ENCODE measurements around the gene LRSAM1.

Gene LRSAM1

DNA sequence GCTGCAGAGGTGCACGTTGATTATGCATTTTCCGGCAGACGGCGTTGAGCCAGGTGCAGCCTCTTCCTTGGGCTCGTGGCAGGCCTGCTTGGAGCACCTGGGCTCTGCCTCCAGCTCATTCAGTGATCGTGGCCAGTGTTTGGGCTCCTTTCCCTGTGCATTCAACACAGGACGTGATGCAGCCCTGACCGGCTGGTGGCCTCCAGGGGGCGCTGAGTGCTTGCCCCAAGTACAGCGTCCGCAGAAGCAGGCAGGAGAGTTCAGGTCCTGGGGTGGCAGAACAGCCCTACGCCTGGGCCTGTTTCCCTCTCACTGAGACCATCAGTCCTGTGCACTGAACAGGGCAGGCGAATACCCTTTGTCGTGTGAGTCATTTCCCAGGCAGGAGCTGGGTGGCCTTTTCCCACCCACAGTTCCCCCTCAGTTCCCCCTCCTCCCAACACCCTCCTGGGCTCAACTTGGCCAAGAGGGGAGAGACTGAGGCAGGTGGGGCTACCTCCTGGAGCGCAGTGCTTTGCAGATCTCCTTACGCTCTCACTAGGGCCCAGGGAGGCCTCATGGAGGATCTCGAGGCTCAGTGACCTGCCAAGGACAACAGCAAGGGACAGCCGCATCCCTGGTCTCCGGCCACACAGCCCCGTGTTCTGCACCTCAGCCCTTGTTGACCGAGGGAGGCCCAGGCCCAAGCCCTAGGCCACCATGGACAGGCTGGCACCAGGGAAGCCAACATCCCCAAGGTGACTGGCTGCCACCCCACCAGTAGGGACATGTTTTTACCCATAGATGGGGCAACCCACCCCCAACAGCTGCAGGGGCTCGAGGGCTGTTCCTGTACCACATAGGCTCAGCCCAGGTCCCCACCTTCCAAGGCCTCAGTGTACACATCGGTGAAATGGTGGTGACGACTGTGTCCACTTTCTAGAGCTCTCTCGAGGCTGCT lies 52.9 kb downstream of the LRSAM1 start:
- H3K9me3 ChIP-seq, result no peaks in the 10 kb centered on the region
- TF ChIP-seq, protein P1, sequence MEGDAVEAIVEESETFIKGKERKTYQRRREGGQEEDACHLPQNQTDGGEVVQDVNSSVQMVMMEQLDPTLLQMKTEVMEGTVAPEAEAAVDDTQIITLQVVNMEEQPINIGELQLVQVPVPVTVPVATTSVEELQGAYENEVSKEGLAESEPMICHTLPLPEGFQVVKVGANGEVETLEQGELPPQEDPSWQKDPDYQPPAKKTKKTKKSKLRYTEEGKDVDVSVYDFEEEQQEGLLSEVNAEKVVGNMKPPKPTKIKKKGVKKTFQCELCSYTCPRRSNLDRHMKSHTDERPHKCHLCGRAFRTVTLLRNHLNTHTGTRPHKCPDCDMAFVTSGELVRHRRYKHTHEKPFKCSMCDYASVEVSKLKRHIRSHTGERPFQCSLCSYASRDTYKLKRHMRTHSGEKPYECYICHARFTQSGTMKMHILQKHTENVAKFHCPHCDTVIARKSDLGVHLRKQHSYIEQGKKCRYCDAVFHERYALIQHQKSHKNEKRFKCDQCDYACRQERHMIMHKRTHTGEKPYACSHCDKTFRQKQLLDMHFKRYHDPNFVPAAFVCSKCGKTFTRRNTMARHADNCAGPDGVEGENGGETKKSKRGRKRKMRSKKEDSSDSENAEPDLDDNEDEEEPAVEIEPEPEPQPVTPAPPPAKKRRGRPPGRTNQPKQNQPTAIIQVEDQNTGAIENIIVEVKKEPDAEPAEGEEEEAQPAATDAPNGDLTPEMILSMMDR (IDR thresholded peaks at IDR 0.05), result peak; percentile 36
- H3K27me3 ChIP-seq, result no peaks in the 10 kb centered on the region
- H3K4me3 ChIP-seq (ENCODE audit: low read depth in 1 of 2, low read length in 1 of 2), result no peak overlapping the region
- peaks cover 42% of the 10 kb centered on the region for H3K36me3 ChIP-seq
- no peak overlapping the region for H3K27ac ChIP-seq
- no peaks in the 10 kb centered on the region for H3K4me1 ChIP-seq (ENCODE audit: control insufficient read depth in 1 of 2, insufficient read depth in 1 of 2, low read depth in 1 of 2, low read length in 1 of 2)

DNA sequence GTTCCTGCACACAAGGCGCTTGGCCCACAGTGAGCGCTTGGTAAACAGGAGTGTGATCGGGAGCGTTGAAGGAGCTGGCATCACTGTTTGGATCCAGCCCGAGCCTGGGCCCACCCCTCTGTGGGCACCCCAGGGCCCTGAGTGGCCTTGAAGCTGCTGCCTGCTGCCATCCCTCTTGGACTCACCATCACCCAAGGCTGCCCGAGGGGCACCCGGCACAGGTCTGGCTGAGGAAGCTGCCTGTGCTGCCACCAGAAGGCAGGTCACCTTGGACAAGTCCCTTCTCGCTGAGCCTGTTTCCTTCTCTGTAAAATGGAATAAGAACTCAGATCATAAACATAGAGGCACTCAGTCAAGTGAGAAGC lies 53.6 kb downstream of the LRSAM1 start:
- H3K36me3 ChIP-seq, result peaks cover 42% of the 10 kb centered on the region

DNA sequence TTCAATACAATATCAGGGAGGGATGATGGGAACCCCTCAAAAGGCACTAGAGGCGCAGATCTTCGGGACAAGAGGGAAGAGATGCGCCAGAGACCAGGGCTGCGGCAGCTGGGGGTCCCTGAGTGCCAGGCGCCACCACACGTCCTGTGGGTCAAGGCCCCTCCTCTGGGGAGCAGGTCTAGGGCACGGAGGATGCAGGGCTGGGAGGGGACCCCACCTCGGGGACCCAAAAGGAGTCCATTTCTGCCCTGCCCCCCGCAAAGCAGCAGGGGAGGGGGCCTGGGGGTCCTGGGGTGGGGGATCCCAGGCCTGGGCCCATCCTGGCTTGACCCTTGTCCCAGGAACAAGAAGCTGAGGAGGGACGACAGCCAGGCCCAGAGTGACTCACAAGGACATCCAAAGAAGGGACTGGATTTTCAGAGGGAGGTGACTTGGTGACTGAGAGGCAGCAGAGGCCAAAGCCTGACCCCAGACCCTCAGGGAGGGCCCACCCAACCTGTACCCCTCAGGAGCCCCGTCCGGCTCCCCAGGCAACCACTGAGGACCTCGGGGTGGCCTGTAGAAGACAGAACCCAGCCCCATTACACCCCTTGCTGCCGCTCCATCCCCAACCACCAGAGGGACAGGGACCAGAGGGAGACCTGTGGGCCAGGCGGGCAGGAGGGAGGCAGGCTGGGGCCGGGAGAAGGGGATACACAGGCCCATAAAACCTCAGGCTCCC lies 54.2 kb downstream of the LRSAM1 start:
- H3K36me3 ChIP-seq, result peaks cover 38% of the 10 kb centered on the region
- TF ChIP-seq, protein P1 (IDR thresholded peaks at IDR 0.05), result no peak
- H3K27ac ChIP-seq, result no peak overlapping the region
- no peak overlapping the region for H3K4me3 ChIP-seq (ENCODE audit: low read depth in 1 of 2, low read length in 1 of 2)
- no peaks in the 10 kb centered on the region for H3K4me1 ChIP-seq (ENCODE audit: control insufficient read depth in 1 of 2, insufficient read depth in 1 of 2, low read depth in 1 of 2, low read length in 1 of 2)
- H3K27me3 ChIP-seq, result no peaks in the 10 kb centered on the region
- H3K9me3 ChIP-seq, result no peaks in the 10 kb centered on the region

More for the DNA sequence above, 53.6 kb downstream of the LRSAM1 start:
- Histone ChIP-seq H3K27me3 (no peaks in the 10 kb centered on the region), H3K27ac (no peak overlapping the region), H3K4me1 (ENCODE audit: control insufficient read depth in 1 of 2, insufficient read depth in 1 of 2, low read depth in 1 of 2, low read length in 1 of 2) (no peaks in the 10 kb centered on the region), H3K9me3 (no peaks in the 10 kb centered on the region), H3K4me3 (ENCODE audit: low read depth in 1 of 2, low read length in 1 of 2) (no peak overlapping the region)
- TF ChIP-seq, protein P1 (IDR thresholded peaks at IDR 0.05), result no peak

DNA sequence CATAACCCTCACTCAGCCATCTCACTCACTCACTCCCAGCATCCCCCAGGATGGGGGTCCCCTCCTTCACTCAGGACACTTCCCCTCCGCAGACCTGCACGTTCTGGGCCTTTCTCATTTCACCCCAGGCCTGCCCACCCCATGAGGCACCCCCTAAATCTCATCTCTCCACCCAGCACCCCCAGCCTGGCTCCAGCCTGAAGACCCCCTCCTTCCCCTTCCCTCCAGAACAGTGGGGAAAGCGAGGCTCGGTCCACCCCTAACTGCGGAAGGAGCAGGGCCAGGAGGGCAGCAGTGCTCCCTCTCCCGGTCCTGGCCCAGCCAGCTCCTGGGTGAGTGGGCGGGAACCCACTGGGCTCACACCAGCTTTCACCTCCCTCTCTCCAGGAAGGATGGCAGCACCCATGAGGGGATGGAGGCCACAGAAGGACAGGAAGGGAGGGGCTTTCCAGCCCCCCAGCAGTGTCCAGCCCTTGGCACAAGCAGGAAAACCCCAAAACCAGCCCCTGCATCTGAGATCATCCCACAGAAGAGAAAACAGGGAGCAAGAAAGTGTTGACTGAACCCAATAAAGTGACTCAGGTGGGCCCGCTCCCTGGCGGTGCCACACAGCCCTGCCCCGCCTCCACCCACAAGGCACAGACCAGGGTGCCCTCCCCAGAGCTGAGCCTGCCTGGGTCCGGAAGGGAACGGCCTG lies 55.0 kb downstream of the LRSAM1 start:
- no peak overlapping the region for H3K27ac ChIP-seq
- no peaks in the 10 kb centered on the region for H3K9me3 ChIP-seq
- H3K4me1 ChIP-seq (ENCODE audit: control insufficient read depth in 1 of 2, insufficient read depth in 1 of 2, low read depth in 1 of 2, low read length in 1 of 2), result no peaks in the 10 kb centered on the region
- no peak overlapping the region for H3K4me3 ChIP-seq (ENCODE audit: low read depth in 1 of 2, low read length in 1 of 2)
- H3K36me3 ChIP-seq, result peaks cover 31% of the 10 kb centered on the region
- TF ChIP-seq, protein P1 (IDR thresholded peaks at IDR 0.05), result no peak
- no peaks in the 10 kb centered on the region for H3K27me3 ChIP-seq

Measured in neutrophil (primary cell).